ENCODE results near the gene CRAMP1.

DNA sequence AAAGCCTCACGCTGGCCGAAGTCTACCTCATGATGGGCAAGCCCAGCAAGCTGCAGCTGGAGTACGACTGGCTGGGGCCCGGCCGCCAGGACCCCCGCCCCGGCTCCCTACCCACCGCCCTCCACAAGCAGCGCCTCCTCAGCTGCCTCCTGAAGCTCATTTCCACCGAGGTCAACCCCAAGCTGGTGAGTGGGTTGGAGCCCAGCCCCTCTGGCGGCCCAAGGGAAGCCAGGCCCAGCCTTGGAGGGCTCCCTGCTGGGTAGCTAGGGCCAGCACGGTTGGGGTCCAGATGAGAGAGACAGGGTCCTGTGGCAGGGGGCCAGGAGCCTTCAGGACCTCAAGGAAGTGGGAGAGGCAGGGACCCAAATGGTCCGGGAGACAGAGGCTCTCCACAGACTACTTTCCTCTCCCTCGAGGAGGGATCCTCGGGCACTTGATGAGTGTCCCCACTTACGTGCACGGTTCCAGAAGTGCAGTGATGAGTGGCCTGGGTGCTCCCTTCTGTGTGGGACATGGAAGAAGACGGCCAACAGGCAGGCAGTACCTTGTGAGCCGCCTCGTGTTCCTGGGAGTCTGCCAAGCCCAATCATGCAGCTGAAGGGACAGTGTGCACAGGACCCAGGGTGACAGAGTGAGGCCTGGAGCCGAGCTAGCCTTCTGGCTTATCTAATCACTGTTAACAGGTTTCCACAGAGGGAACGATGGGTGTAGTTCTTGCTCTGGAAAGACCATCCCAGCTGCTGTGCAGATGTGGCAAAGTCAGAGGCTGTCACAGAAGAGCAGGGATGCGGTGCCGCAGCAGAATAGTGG, 44.9 kb downstream of the CRAMP1 start:
- TF ChIP-seq POLR2AphosphoS5 (IDR thresholded peaks at IDR 0.05; ENCODE audit: insufficient read depth, low read depth, low read length) (no peak), CTCF (IDR thresholded peaks at IDR 0.05; ENCODE audit: extremely low read depth in 1 of 2, insufficient read depth in 1 of 2, low read depth in 1 of 2, low read length in 2 of 2) (no peak), POLR2A (IDR thresholded peaks at IDR 0.05; ENCODE audit: low read depth, low read length) (no peak)
